ENCODE results near the gene TBC1D7.

- TF ChIP-seq POLR2A (IDR thresholded peaks at IDR 0.05; ENCODE audit: low read depth, low read length), result no peak
- TF ChIP-seq POLR2AphosphoS5 (IDR thresholded peaks at IDR 0.05; ENCODE audit: low read depth, low read length), result no peak
- no peak for TF ChIP-seq SPI1 (IDR thresholded peaks at IDR 0.05; ENCODE audit: low read depth, low read length)
- no peak for TF ChIP-seq TAF1 (IDR thresholded peaks at IDR 0.05; ENCODE audit: low read depth, low read length)
- TF ChIP-seq POU2F2 (IDR thresholded peaks at IDR 0.05; ENCODE audit: low read depth, low read length), result no peak
- TF ChIP-seq PAX5 (IDR thresholded peaks at IDR 0.05; ENCODE audit: insufficient read depth, low read length, severe bottlenecking), result no peak
Observed at GRCh38 chr6:13304101-13304500, 24.2 kb downstream of the TBC1D7 start.

All from GM12891 (cell line).